ENCODE results near the gene FSCN2.
A peak's percentile ranks its signal among the peaks of the same experiment; 100 is the strongest.
"Not testable (repeated sequence)": the region's sequence is repeated elsewhere in the genome, so short reads cannot be mapped to it uniquely, and the experiment has no call there.

Gene FSCN2

GRCh38 chr17:81531998-81532404 lies 3.8 kb downstream of the FSCN2 start:
- not testable (repeated sequence) for DNase-seq; H3K4me3 Mint-ChIP-seq; H3K9me3 Mint-ChIP-seq; ATAC-seq (replicated peaks); H3K36me3 Mint-ChIP-seq (ENCODE audit: insufficient read depth); H3K4me1 Mint-ChIP-seq (ENCODE audit: low read depth in 2 of 2); H3K27ac Mint-ChIP-seq
- H3K27me3 Mint-ChIP-seq, result peaks cover 0 to 19% of the 10 kb centered on the region in 2 donors

- Mint-ChIP-seq H3K9me3 (no peaks in the 10 kb centered on the region), H3K4me3 (no peak overlapping the region), H3K36me3 (ENCODE audit: insufficient read depth) (peaks cover 2% of the 10 kb centered on the region), H3K27ac (no peak overlapping the region), H3K4me1 (ENCODE audit: low read depth in 2 of 2) (no peaks in the 10 kb centered on the region), H3K27me3 (peaks cover 4 to 16% of the 10 kb centered on the region in 2 donors)
- ATAC-seq (replicated peaks), result no peak
- DNase-seq, result no peak
These were observed 4.5 kb downstream of the FSCN2 start for GRCh38 chr17:81532490-81533287.

GRCh38 chr17:81533339-81534141 lies 5.4 kb downstream of the FSCN2 start:
- ATAC-seq (replicated peaks), result peak; percentile 8
- H3K36me3 Mint-ChIP-seq (ENCODE audit: insufficient read depth), result peaks cover 2% of the 10 kb centered on the region
- H3K4me1 Mint-ChIP-seq (ENCODE audit: low read depth in 2 of 2), result peaks cover 0 to 3% of the 10 kb centered on the region in 2 donors
- no peaks in the 10 kb centered on the region for H3K9me3 Mint-ChIP-seq
- no peak for DNase-seq
- H3K27me3 Mint-ChIP-seq, result peaks cover 10 to 24% of the 10 kb centered on the region in 2 donors
- H3K27ac Mint-ChIP-seq, result peak overlapping the region in 1 of 2 donors; percentile 41
- no peak overlapping the region for H3K4me3 Mint-ChIP-seq

GRCh38 chr17:81534157-81535006 lies 6.2 kb downstream of the FSCN2 start:
- peaks cover 0 to 3% of the 10 kb centered on the region in 2 donors for H3K4me1 Mint-ChIP-seq (ENCODE audit: low read depth in 2 of 2)

GRCh38 chr17:81535007-81535328 lies 6.8 kb downstream of the FSCN2 start:
- Mint-ChIP-seq H3K4me3 (no peak overlapping the region), H3K27me3 (peaks cover 10 to 28% of the 10 kb centered on the region in 2 donors), H3K27ac (no peak overlapping the region), H3K4me1 (ENCODE audit: low read depth in 2 of 2) (peaks cover 0 to 3% of the 10 kb centered on the region in 2 donors), H3K9me3 (no peaks in the 10 kb centered on the region), H3K36me3 (ENCODE audit: insufficient read depth) (peaks cover 2% of the 10 kb centered on the region)
- ATAC-seq (replicated peaks) (no peak), DNase-seq (no peak)

More at GRCh38 chr17:81534157-81535006, 6.2 kb downstream of the FSCN2 start:
- H3K27me3 Mint-ChIP-seq, result peaks cover 10 to 28% of the 10 kb centered on the region in 2 donors
- H3K9me3 Mint-ChIP-seq, result no peaks in the 10 kb centered on the region
- DNase-seq (no peak), ATAC-seq (replicated peaks) (no peak)
- H3K4me3 Mint-ChIP-seq, result no peak overlapping the region
- peaks cover 2% of the 10 kb centered on the region for H3K36me3 Mint-ChIP-seq (ENCODE audit: insufficient read depth)
- H3K27ac Mint-ChIP-seq, result no peak overlapping the region

DNA sequence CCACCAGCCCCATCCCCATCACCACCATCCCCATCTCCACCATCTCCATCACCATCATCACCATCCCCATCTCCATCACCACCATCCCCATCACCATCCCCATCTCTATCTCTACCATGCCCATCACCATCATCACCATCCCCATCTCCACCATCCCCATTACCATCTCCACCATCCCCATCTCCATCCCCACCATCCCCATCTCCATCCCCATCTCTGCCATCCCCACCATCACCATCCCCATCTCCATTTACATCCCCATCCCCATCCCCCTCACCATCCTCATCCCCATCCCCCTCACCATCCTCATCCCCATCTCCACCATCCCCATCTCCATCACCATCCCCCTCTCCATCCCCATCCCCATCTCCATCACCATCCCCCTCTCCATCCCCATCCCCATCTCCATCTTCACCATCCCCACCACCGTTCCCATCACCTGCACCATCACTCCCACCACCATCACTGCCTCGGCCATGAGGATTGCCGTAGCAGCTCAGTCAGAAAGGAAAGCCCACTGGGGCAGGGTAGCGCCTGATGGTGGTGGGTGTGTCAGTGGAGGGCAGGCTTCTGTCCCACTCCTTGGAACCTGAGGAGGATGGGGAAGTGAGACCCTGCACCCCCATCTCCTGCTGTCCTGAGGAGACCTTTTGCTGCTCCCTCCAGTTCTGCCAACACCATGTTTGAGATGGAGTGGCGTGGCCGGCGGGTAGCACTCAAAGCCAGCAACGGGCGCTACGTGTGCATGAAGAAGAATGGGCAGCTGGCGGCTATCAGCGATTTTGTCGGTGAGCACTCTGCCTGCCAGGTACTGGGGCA lies 7.5 kb downstream of the FSCN2 start:
- no peak for ATAC-seq (replicated peaks)
- no peak for DNase-seq
- H3K4me1 Mint-ChIP-seq (ENCODE audit: low read depth in 2 of 2), result peaks cover 0 to 3% of the 10 kb centered on the region in 2 donors
- H3K27ac Mint-ChIP-seq, result no peak overlapping the region
- peaks cover 2% of the 10 kb centered on the region for H3K36me3 Mint-ChIP-seq (ENCODE audit: insufficient read depth)
- no peak overlapping the region for H3K4me3 Mint-ChIP-seq
- H3K9me3 Mint-ChIP-seq, result no peaks in the 10 kb centered on the region
- peaks cover 10 to 28% of the 10 kb centered on the region in 2 donors for H3K27me3 Mint-ChIP-seq

- H3K36me3 Mint-ChIP-seq (ENCODE audit: insufficient read depth), result peaks cover 8% of the 10 kb centered on the region
- H3K27me3 Mint-ChIP-seq, result peaks cover 10 to 28% of the 10 kb centered on the region in 2 donors
- H3K4me1 Mint-ChIP-seq (ENCODE audit: low read depth in 2 of 2), result peaks cover 0 to 3% of the 10 kb centered on the region in 2 donors
- no peaks in the 10 kb centered on the region for H3K9me3 Mint-ChIP-seq
- H3K4me3 Mint-ChIP-seq, result no peak overlapping the region
- no peak overlapping the region for H3K27ac Mint-ChIP-seq
- DNase-seq, result no peak
- ATAC-seq (replicated peaks), result peak; percentile 26
These were observed 8.4 kb downstream of the FSCN2 start for GRCh38 chr17:81536299-81537290.

DNA sequence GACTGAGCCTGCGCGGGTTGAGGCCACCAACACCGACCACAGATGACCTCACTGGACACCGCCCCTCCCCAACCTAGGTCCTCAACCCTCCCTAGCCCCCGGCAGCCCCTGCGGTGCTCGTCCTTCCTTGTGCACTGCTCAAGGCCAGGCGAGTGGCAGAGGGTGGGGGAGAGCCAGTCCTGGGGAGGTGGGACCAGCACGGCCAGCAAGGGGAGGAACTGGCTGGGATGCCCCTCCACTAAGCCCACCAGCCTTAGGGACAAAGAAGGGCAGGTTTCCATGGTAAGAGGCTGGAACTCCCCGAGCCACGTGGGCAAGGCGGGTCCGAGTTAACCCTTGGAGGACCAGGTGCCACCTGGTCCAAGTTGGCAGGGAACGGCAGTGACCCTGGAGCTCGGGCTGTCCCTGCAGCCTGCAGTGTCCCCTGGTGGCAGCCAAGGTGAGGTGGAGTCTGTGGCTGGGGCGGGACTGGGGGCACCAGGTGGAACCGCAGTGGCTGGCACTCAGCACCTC lies 9.2 kb downstream of the FSCN2 start:
- no peak overlapping the region for H3K27ac Mint-ChIP-seq
- peaks cover 9% of the 10 kb centered on the region for H3K36me3 Mint-ChIP-seq (ENCODE audit: insufficient read depth)
- ATAC-seq (replicated peaks) (peak; percentile 62), DNase-seq (peak in 1 of 3 experiments; percentile 16)
- H3K4me3 Mint-ChIP-seq, result no peak overlapping the region
- H3K4me1 Mint-ChIP-seq (ENCODE audit: low read depth in 2 of 2), result peaks cover 0 to 3% of the 10 kb centered on the region in 2 donors
- peaks cover 10 to 28% of the 10 kb centered on the region in 2 donors for H3K27me3 Mint-ChIP-seq
- no peaks in the 10 kb centered on the region for H3K9me3 Mint-ChIP-seq

- H3K27me3 Mint-ChIP-seq, result peaks cover 10 to 28% of the 10 kb centered on the region in 2 donors
- H3K9me3 Mint-ChIP-seq, result no peaks in the 10 kb centered on the region
- ATAC-seq (replicated peaks) (no peak), DNase-seq (no peak)
- H3K4me1 Mint-ChIP-seq (ENCODE audit: low read depth in 2 of 2), result peaks cover 0 to 3% of the 10 kb centered on the region in 2 donors
- H3K27ac Mint-ChIP-seq, result no peak overlapping the region
- no peak overlapping the region for H3K4me3 Mint-ChIP-seq
- peaks cover 9% of the 10 kb centered on the region for H3K36me3 Mint-ChIP-seq (ENCODE audit: insufficient read depth)
These were observed 9.8 kb downstream of the FSCN2 start for GRCh38 chr17:81537856-81538555.

- peaks cover 6% of the 10 kb centered on the region for H3K36me3 Mint-ChIP-seq (ENCODE audit: insufficient read depth)
- H3K4me3 Mint-ChIP-seq, result no peak overlapping the region
- peaks cover 0 to 3% of the 10 kb centered on the region in 2 donors for H3K4me1 Mint-ChIP-seq (ENCODE audit: low read depth in 2 of 2)
- DNase-seq, result no peak
- peaks cover 10 to 28% of the 10 kb centered on the region in 2 donors for H3K27me3 Mint-ChIP-seq
- H3K27ac Mint-ChIP-seq, result no peak overlapping the region
- no peaks in the 10 kb centered on the region for H3K9me3 Mint-ChIP-seq
- no peak for ATAC-seq (replicated peaks)
These were observed 10.7 kb downstream of the FSCN2 start for GRCh38 chr17:81538651-81539570.
